Neural cell (in vitro differentiated cells): Measurements from ENCODE around the gene NGB. TPM values are rescaled to one million over a fixed set of nuclear protein-coding genes. Genes with fewer than 3 reads are reported as not detected.

ENCODE experiments used
- H2AFZ ChIP-seq: fragments of 200-600, 300-800 bp; sonication (generic), shearing (Covaris generic); 2 replicates; pipeline ENCODE4 v1.6.0; 2014; ENCODE audit warnings: low read depth, mild to moderate bottlenecking, antibody characterized with exemption, low read length, moderate library complexity
- H3F3A ChIP-seq: fragments of 200-600 bp; shearing (Covaris generic); 2 replicates; pipeline ENCODE4 v1.6.1; 2016; ENCODE audit warnings: mild to moderate bottlenecking, moderate library complexity, mixed read lengths, antibody characterized with exemption, low read length; ENCODE audit not compliant: insufficient read depth, poor library complexity, severe bottlenecking
- H3K27ac ChIP-seq: fragments of 200-600, 300-800 bp; sonication (generic), shearing (Covaris generic); 2 replicates; pipeline ENCODE4 v1.5.1; 2014; ENCODE audit warnings: mild to moderate bottlenecking, low read length, moderate library complexity
- H3K27me3 ChIP-seq: fragments of 300-800, 200-600 bp; sonication (generic), shearing (Covaris generic); 2 replicates; pipeline ENCODE4 v1.6.0; 2014; ENCODE audit warnings: mild to moderate bottlenecking, low read depth, low read length, moderate library complexity; ENCODE audit not compliant: insufficient read depth
- H3K36me3 ChIP-seq: fragments of 300-800, 200-600 bp; sonication (generic), shearing (Covaris generic); 2 replicates; pipeline ENCODE4 v1.5.1; 2014; ENCODE audit warnings: mild to moderate bottlenecking, antibody characterized with exemption, low read length, moderate library complexity; ENCODE audit not compliant: insufficient read depth
- H3K4me2 ChIP-seq: fragments of 300-800, 200-600 bp; sonication (generic), shearing (Covaris generic); 2 replicates; pipeline ENCODE4 v1.6.0; 2014; ENCODE audit warnings: mild to moderate bottlenecking, low read length
- H3K4me3 ChIP-seq: fragments of 300-800, 200-600 bp; sonication (generic), shearing (Covaris generic); 2 replicates; pipeline ENCODE4 v1.5.1; 2014; ENCODE audit warnings: mild to moderate bottlenecking, low read length, moderate library complexity
- H3K79me2 ChIP-seq: fragments of 200-600 bp; shearing (Covaris generic); replicated peaks from 2 replicates; pipeline ENCODE4 v1.6.0; 2014; ENCODE audit warnings: mild to moderate bottlenecking, low read length, moderate library complexity; ENCODE audit not compliant: insufficient read depth
- H3K9ac ChIP-seq: fragments of 300-800, 200-600 bp; sonication (generic), shearing (Covaris generic); 2 replicates; pipeline ENCODE4 v1.6.1; 2016; ENCODE audit warnings: mild to moderate bottlenecking, low read length, mixed read lengths
- H3K9me2 ChIP-seq: fragments of 200-600 bp; shearing (Covaris generic); 2 replicates; pipeline ENCODE4 v1.6.1; 2016; ENCODE audit warnings: mild to moderate bottlenecking, low read length, mixed read lengths; ENCODE audit not compliant: insufficient read depth
- H3K9me3 ChIP-seq: fragments of 200-600, 300-800 bp; sonication (generic), shearing (Covaris generic); 2 replicates; pipeline ENCODE4 v1.6.1; 2016; ENCODE audit warnings: mild to moderate bottlenecking, mixed run types, low read length, moderate library complexity, mixed read lengths
- H4K20me1 ChIP-seq: fragments of 200-600 bp; shearing (Covaris generic); 2 replicates; pipeline ENCODE4 v1.6.1; 2016; ENCODE audit warnings: mild to moderate bottlenecking, mixed run types; ENCODE audit not compliant: insufficient read depth
- CTCF ChIP-seq: fragments of 450-650 bp; IDR thresholded peaks from 2 replicates; pipeline ENCODE4 v1.5.1; 2014; ENCODE audit warnings: antibody characterized with exemption, mild to moderate bottlenecking, moderate library complexity; ENCODE audit not compliant: poor library complexity, severe bottlenecking
- EP300 ChIP-seq: fragments of 450-650 bp; conservative IDR thresholded peaks from 2 replicates; pipeline ENCODE4 v1.6.1; 2014; ENCODE audit warnings: antibody characterized with exemption, mild to moderate bottlenecking, moderate library complexity; ENCODE audit not compliant: poor library complexity, severe bottlenecking
- EZH2 ChIP-seq: fragments of 200-600, 300-800 bp; shearing (Covaris generic), sonication (generic); IDR thresholded peaks from 2 replicates; pipeline ENCODE4 v1.6.1; 2014; ENCODE audit warnings: antibody characterized with exemption, low read length, borderline replicate concordance, mild to moderate bottlenecking; ENCODE audit not compliant: insufficient read depth, poor library complexity, severe bottlenecking
- MXI1 ChIP-seq: fragments of 450-650 bp; conservative IDR thresholded peaks from 2 replicates; pipeline ENCODE4 v1.6.1; 2014; ENCODE audit warnings: antibody characterized with exemption, mild to moderate bottlenecking; ENCODE audit not compliant: poor library complexity, severe bottlenecking
- POLR2AphosphoS5 ChIP-seq: IDR thresholded peaks from 2 replicates; pipeline ENCODE4 v1.6.1; 2012
- RAD21 ChIP-seq: fragments of 450-650 bp; conservative IDR thresholded peaks from 2 replicates; pipeline ENCODE4 v1.6.1; 2014; ENCODE audit warnings: antibody characterized with exemption, mild to moderate bottlenecking, moderate library complexity
- REST ChIP-seq: IDR thresholded peaks from 2 replicates; pipeline ENCODE4 v1.6.1; 2012; ENCODE audit warnings: borderline replicate concordance
- SMC3 ChIP-seq: fragments of 450-650 bp; conservative IDR thresholded peaks from 2 replicates; pipeline ENCODE4 v1.6.1; 2014; ENCODE audit warnings: antibody characterized with exemption, mild to moderate bottlenecking, moderate library complexity; ENCODE audit not compliant: poor library complexity
- TAF1 ChIP-seq: IDR thresholded peaks from 2 replicates; pipeline ENCODE4 v1.6.1; 2012; ENCODE audit warnings: low read depth
- polyA plus RNA-seq: library from polyadenylated mRNA; depleted of rRNA; stranded (reverse); fragments of >200 nt; gene quantifications from 2 replicates; pipeline ENCODE4 v1.2.3, GENCODE V29; 2014

Gene NGB
- polyA plus RNA-seq, 1 donor from 2014 or later, result 0.87 TPM

- TF ChIP-seq RAD21 (no peak), TAF1 (no peak), REST (no peak)
- H3K27ac ChIP-seq, result no peak overlapping the region
- no peaks in the 10 kb centered on the region for H3K27me3 ChIP-seq
- H3K9ac ChIP-seq, result no peak overlapping the region
- no peaks in the 10 kb centered on the region for H3K36me3 ChIP-seq
- no peaks in the 10 kb centered on the region for H4K20me1 ChIP-seq
- no peak overlapping the region for H3K4me3 ChIP-seq
- H3K9me3 ChIP-seq, result no peaks in the 10 kb centered on the region
- H3K4me2 ChIP-seq, result no peak overlapping the region
- H3K9me2 ChIP-seq, result no peaks in the 10 kb centered on the region
- no peaks in the 10 kb centered on the region for H3F3A ChIP-seq
- H3K79me2 ChIP-seq, result no peaks in the 10 kb centered on the region
- H2AFZ ChIP-seq, result no peak overlapping the region
These were observed 32.6 kb downstream of the NGB start for GRCh38 chr14:77238356-77238755.

GRCh38 chr14:77236814-77237213, 34.2 kb downstream of the NGB start:
- TF ChIP-seq RAD21 (no peak), SMC3 (no peak), MXI1 (no peak), EP300 (no peak), EZH2 (no peak), CTCF (no peak), TAF1 (no peak), POLR2AphosphoS5 (no peak), REST (no peak)
- H3K9me2 ChIP-seq, result no peaks in the 10 kb centered on the region
- no peak overlapping the region for H3K4me3 ChIP-seq
- no peak overlapping the region for H2AFZ ChIP-seq
- H3K4me2 ChIP-seq, result no peak overlapping the region
- H3K27ac ChIP-seq, result no peak overlapping the region
- no peaks in the 10 kb centered on the region for H3F3A ChIP-seq
- H4K20me1 ChIP-seq, result no peaks in the 10 kb centered on the region
- no peaks in the 10 kb centered on the region for H3K27me3 ChIP-seq
- peaks cover under 1% of the 10 kb centered on the region for H3K36me3 ChIP-seq
- no peak overlapping the region for H3K9ac ChIP-seq
- no peaks in the 10 kb centered on the region for H3K9me3 ChIP-seq
- H3K79me2 ChIP-seq, result no peaks in the 10 kb centered on the region
